Hepatocyte (in vitro differentiated cells): ENCODE results near the gene SAMD4A.

Experiments
- EZH2 ChIP-seq: fragments of 200-600 bp; sonication (generic); IDR thresholded peaks from 2 replicates; pipeline ENCODE4 v1.6.1; 2016; ENCODE audit warnings: antibody characterized with exemption, mild to moderate bottlenecking, borderline replicate concordance
- EZH2phosphoT487 ChIP-seq: fragments of 200-600 bp; sonication (generic); IDR thresholded peaks from one replicate; pipeline ENCODE4 v1.6.1; 2018; ENCODE audit warnings: antibody characterized with exemption, mild to moderate bottlenecking, low read depth, moderate library complexity; ENCODE audit not compliant: unreplicated experiment, severe bottlenecking
- TF ChIP-seq, protein P1 (sequence below): fragments of 200-600 bp; sonication (generic); IDR thresholded peaks from 2 replicates; pipeline ENCODE4 v1.5.1; 2016; ENCODE audit warnings: antibody characterized with exemption, mild to moderate bottlenecking; ENCODE audit not compliant: poor library complexity

GRCh38 chr14:54688229-54688628 lies 121.3 kb downstream of the SAMD4A start:
- TF ChIP-seq, protein P1, sequence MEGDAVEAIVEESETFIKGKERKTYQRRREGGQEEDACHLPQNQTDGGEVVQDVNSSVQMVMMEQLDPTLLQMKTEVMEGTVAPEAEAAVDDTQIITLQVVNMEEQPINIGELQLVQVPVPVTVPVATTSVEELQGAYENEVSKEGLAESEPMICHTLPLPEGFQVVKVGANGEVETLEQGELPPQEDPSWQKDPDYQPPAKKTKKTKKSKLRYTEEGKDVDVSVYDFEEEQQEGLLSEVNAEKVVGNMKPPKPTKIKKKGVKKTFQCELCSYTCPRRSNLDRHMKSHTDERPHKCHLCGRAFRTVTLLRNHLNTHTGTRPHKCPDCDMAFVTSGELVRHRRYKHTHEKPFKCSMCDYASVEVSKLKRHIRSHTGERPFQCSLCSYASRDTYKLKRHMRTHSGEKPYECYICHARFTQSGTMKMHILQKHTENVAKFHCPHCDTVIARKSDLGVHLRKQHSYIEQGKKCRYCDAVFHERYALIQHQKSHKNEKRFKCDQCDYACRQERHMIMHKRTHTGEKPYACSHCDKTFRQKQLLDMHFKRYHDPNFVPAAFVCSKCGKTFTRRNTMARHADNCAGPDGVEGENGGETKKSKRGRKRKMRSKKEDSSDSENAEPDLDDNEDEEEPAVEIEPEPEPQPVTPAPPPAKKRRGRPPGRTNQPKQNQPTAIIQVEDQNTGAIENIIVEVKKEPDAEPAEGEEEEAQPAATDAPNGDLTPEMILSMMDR: no peak
- TF ChIP-seq EZH2phosphoT487 (no peak), EZH2 (no peak)
